Fibroblast of mammary gland (primary cell): Measurements from ENCODE around the gene RIMKLB.

Experiments used
- DNase-seq: peaks from one replicate; pipeline ENCODE4 v3.0.0-alpha.2; 2010; ENCODE audit warnings: low read depth
- H3K4me3 ChIP-seq: 2 replicates; pipeline ENCODE4 v1.5.1; 2011; ENCODE audit warnings: low read depth, mild to moderate bottlenecking, low read length, moderate library complexity; ENCODE audit not compliant: control insufficient read depth
- TF ChIP-seq, protein P1 (sequence below): conservative IDR thresholded peaks from 2 replicates; pipeline ENCODE4 v1.5.1; 2011; ENCODE audit warnings: low read depth, low read length, inconsistent platforms; ENCODE audit not compliant: control insufficient read depth, insufficient read depth

Gene RIMKLB

GRCh38 chr12:8770499-8770898, 72.7 kb downstream of the RIMKLB start:
- no peak for DNase-seq
- TF ChIP-seq, protein P1, sequence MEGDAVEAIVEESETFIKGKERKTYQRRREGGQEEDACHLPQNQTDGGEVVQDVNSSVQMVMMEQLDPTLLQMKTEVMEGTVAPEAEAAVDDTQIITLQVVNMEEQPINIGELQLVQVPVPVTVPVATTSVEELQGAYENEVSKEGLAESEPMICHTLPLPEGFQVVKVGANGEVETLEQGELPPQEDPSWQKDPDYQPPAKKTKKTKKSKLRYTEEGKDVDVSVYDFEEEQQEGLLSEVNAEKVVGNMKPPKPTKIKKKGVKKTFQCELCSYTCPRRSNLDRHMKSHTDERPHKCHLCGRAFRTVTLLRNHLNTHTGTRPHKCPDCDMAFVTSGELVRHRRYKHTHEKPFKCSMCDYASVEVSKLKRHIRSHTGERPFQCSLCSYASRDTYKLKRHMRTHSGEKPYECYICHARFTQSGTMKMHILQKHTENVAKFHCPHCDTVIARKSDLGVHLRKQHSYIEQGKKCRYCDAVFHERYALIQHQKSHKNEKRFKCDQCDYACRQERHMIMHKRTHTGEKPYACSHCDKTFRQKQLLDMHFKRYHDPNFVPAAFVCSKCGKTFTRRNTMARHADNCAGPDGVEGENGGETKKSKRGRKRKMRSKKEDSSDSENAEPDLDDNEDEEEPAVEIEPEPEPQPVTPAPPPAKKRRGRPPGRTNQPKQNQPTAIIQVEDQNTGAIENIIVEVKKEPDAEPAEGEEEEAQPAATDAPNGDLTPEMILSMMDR: no peak

GRCh38 chr12:8771072-8771471, 73.3 kb downstream of the RIMKLB start:
- TF ChIP-seq, protein P1: no peak
- H3K4me3 ChIP-seq: no peak overlapping the region
- DNase-seq: no peak

More at GRCh38 chr12:8770499-8770898, 72.7 kb downstream of the RIMKLB start:
- H3K4me3 ChIP-seq: no peak overlapping the region

- no peak for DNase-seq
- H3K4me3 ChIP-seq: no peak overlapping the region
Observed at GRCh38 chr12:8773461-8773860, 75.7 kb downstream of the RIMKLB start.

GRCh38 chr12:8779281-8779680, 81.5 kb downstream of the RIMKLB start:
- TF ChIP-seq, protein P1: no peak
- no peak overlapping the region for H3K4me3 ChIP-seq
- DNase-seq: no peak

More at GRCh38 chr12:8773461-8773860, 75.7 kb downstream of the RIMKLB start:
- TF ChIP-seq, protein P1: no peak

DNA sequence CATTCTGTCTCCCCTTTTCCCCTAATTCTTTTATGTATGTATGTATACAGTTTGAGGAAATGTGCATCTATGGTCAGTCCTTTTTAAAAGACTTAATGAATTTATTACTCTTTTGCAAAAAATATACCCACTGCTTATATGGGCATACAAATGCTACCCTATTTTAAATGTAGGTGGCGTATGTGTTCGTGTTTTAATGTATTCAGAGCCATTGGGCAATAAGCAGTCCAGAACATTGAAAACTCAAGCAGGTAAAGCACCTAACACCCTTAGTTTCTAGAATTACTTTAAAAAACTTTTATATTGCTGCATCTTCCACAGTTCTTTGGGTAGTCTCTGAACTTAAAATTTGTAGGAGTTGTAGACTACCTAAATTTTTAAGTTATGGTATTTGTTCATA, 82.1 kb downstream of the RIMKLB start:
- TF ChIP-seq, protein P1: no peak
- no peak for DNase-seq
- no peak overlapping the region for H3K4me3 ChIP-seq

DNA sequence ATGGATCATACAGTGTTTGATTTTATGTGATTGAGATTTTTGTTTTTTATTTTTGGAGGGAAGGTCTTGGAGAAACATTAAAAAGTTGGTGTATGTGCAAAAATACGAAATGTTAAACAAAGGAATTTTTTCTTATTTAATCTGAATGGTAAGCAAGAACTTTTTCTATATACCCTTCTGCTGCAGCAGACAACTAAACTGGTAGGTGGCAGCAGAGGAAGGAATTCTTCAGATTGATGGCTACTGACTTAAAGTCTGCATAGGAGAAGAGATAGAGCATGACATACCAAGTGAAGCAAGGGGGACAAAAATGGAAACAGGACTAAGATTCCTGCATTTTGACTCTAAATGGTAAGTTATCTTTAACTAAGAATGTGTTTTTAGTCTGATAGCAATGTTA, 82.6 kb downstream of the RIMKLB start:
- no peak overlapping the region for H3K4me3 ChIP-seq
- TF ChIP-seq, protein P1: peak; percentile 40
- DNase-seq: peak; percentile 42
